Activated CD4-positive, alpha-beta T cell treated with anti-CD3 and anti-CD28 coated beads, Interleukin-2, amount 50 U/mL, for 24 hours (primary cell): ENCODE results near the gene POLR2J3.
"Not testable (repeated sequence)": the region's sequence is repeated elsewhere in the genome, so short reads cannot be mapped to it uniquely, and the experiment has no call there.

ENCODE experiments used
- DNase-seq, 2 donors: peaks; one replicate each; pipeline ENCODE4 v3.0.0-alpha.2; 2020; ENCODE audit warnings: low read depth in 1 of 2, low spot score in 1 of 2

The POLR2J3 gene

DNA sequence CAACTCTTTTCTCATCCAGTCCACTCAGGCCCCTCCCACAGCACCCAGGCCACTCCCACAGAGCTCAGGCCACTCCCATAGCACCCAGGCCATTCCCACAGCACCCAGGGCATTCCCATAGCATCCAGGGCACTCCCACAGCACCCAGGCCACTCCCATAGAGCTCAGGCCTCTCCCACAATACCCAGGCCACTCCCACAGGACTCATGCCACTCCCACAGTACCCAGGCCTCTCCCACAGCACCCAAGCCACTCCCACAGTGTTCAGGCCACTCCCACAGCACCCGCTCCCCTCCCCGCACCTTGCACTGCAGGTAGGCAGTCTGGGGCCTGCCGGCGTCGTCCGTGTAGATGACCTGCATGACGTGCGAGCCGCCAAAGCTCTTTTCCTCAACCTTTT is 17.5 kb upstream of the POLR2J3 start:
- not testable (repeated sequence) for DNase-seq

DNA sequence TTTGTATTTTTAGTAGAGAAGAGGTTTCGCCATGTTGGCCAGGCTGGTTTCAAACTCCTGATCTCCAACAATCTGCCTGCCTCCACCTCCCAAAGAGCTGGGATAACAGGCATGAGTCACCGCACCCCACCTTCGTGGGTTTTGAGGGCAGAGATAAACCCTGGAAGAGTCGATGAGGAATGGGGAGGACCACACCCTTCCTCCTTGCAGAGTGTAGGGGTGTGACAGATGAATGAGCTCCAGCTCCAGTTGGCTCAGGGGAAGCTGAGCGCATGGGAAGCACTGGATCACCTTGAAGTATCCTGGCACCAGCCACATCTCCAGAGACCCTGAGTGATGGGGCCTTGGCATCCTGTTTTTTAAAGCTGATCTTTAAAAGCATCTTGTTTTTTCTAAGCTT is 11.1 kb upstream of the POLR2J3 start:
- not testable (repeated sequence) for DNase-seq

DNA sequence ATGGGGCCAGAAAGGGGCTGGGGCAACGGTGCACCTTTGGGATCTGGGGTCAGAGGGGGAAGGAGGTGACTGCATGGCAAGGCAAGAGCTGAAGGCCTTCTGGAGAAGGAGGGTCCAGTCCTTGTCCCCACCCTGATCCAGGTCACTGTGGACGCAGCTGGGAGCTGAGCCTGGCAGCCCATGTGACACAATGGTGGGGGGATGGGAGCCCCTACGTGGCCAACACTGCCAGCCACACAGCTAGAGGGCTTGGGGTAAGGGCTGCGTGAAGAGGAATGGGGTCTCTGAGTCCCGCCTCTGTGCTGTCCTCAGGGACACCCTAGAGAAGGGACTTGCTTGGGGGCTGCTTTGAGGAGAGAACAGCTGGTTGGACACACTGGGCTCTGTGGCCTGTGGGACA is 9.3 kb upstream of the POLR2J3 start:
- not testable (repeated sequence) for DNase-seq

GRCh38 chr7:102578486-102578885 is 6.1 kb upstream of the POLR2J3 start:
- not testable (repeated sequence) for DNase-seq

- DNase-seq = not testable (repeated sequence)
These were observed 5.2 kb upstream of the POLR2J3 start for GRCh38 chr7:102577315-102578240.

- DNase-seq = not testable (repeated sequence)
These were observed 4.0 kb upstream of the POLR2J3 start for GRCh38 chr7:102576363-102576762.

DNA sequence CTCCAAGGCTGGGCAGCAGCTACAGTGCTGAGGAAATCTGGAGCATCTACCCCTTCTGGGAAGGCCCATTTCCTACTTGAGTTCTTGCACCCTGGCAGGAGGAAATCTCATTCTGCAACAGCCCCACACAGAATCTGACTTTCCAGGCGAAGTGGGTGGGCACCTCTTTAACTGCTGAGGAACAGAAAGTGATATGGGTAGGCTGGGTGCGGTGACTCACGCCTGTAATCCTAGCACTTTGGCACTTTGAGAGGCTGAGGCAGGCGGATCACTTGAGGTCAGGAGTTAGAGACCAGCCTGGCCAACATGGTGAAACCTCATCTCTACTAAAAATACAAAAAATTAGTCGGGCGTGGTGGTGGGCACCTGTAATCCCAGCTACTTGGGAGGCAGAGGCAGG is 2.2 kb upstream of the POLR2J3 start:
- DNase-seq = not testable (repeated sequence)

- not testable (repeated sequence) for DNase-seq
These were observed 3.8 kb downstream of the POLR2J3 start for GRCh38 chr7:102568620-102569019.

DNA sequence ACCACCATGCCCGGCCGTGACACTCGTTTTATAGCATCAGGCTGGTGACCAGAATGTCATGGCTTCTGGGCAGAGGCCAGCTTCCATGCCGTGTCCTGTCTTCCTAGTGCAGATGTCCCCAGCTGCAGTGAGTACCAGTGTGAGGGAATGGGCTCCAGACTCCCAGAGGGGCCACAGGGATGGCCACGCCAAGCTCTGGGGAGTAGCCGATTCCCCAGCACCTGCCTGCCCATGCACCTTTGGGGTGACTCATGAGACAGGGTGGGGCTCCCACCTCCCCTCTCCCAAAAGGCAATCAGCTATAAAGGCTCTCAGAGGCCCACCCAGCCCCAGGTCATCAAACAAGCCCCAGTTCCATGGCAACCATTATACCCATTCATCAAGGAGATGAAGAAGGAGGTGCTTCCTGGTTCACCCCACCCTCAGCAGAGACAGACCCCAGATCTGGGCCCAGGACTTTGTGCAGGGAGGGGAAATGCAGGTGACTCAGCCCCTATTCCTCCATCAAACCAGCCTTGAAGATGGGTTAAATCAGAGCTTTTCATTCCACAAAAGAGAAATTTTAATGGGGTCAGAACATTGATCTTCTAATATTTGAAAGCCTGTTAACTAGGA is 21.5 kb downstream of the POLR2J3 start, which contains the start of gene SPDYE2:
Gene SPDYE2 (plus strand): TSS at position 419 of the 615 bp plus-strand sequence. CDS start 2,030 bp downstream, outside the sequence.
- not testable (repeated sequence) for DNase-seq

GRCh38 chr7:102546353-102546752 is 26.0 kb downstream of the POLR2J3 start:
- DNase-seq = not testable (repeated sequence)

DNA sequence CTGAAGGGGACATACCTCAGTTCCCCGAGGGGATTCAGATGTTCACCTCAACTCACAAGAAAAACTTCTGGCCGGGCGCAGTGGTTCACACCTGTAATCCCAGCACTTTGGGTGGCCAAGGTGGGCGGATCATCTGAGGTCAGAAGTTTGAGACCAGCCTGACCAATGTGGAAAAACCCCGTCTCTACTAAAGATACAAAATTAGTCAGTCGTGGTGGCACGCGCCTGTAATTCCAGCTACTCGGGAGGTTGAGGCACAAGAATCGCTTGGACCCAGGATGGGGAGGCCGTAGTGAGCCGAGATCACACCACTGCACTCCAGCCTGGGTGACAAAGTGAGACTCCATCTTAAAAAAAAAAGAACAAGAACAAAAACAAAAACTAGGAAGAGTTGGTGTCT is 27.1 kb downstream of the POLR2J3 start:
- not testable (repeated sequence) for DNase-seq

- not testable (repeated sequence) for DNase-seq
These were observed 28.0 kb downstream of the POLR2J3 start for GRCh38 chr7:102544372-102544771.

DNA sequence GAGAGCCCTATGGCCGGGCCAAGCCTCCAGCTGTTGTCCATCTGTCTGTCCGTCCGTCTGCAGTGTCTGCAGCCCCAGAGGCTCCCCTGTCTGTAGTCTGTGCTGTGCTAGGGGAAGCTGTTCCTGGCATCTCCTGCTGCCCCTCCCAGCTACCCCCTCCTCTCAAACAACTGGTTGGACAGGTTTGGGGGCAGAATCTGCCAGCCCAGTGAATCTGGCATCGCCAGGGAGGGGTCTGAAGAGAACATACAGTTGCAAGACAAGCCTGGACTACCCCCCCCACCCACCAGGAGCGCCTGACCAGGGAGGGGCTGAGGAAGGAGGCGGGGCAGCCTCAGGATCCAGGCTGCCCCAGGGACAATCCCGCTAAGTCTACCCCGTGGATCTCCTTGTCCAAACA is 28.8 kb downstream of the POLR2J3 start, which contains the start of gene UPK3BL2:
Gene UPK3BL2 (minus strand): TSS at position 101 of the 400 bp plus-strand sequence. CDS start 60 bp downstream, at position 41.
- DNase-seq = not testable (repeated sequence)

- not testable (repeated sequence) for DNase-seq
These were observed 29.6 kb downstream of the POLR2J3 start for GRCh38 chr7:102542771-102543170.

DNA sequence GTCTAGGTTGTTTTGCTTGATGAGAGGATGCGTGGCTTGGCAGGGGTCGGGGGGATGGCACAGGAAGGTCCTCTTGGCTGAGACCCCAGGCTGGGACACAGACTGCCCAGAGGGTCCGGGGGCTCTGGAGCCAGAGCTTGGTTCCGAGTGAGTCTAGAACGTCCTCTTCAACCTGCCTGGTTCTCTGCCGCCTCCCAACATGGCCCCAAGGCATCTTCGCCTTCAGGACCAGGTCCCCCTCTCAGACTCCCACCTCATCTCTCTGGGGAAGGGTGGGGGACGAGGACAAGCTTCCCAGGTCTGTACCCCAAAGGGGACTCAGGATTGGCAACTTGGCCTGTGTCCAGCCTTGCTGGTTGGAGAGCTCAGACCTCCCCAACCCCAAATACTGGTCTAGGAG is 30.3 kb downstream of the POLR2J3 start:
- DNase-seq = not testable (repeated sequence)

DNA sequence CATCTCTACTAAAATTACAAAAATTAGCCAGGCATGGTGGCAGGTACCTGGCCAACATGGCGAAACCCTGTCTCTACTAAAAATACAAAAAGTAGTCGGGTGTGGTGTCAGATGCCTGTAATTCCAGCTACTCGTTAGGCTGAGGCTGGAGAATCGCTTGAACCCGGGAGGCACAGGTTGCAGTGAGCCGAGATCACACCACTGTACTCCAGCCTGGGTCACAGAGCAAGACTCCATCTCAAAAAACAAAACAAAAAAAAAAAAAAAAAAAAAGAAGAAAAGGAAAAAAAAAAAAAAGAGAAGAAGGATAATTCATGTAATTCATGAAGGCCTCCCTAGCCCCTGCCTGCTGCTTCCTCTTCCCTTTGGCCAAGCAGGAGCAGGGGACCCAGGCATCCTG is 31.8 kb downstream of the POLR2J3 start:
- not testable (repeated sequence) for DNase-seq

- not testable (repeated sequence) for DNase-seq
These were observed 37.2 kb downstream of the POLR2J3 start for GRCh38 chr7:102535062-102535615.

GRCh38 chr7:102532127-102532526 is 40.3 kb downstream of the POLR2J3 start:
- DNase-seq = not testable (repeated sequence)

- not testable (repeated sequence) for DNase-seq
These were observed 40.8 kb downstream of the POLR2J3 start for GRCh38 chr7:102531583-102531982.

GRCh38 chr7:102527822-102528793 is 44.3 kb downstream of the POLR2J3 start:
- DNase-seq = not testable (repeated sequence)
